OCI-LY3 (cell line): ENCODE results near the gene C1orf122.
"Not testable (repeated sequence)": the region's sequence is repeated elsewhere in the genome, so short reads cannot be mapped to it uniquely, and the experiment has no call there.

ENCODE experiments used
- H2AFZ ChIP-seq: fragments of 200-600, 300-600 bp; shearing (Covaris generic); 2 replicates; pipeline ENCODE4 v1.6.0; 2014; ENCODE audit warnings: antibody characterized with exemption, low read depth, low read length
- H3K27ac ChIP-seq: fragments of 200-600, 300-600 bp; sonication (generic); 2 replicates; pipeline ENCODE4 v1.5.1; 2014; ENCODE audit warnings: mild to moderate bottlenecking, low read length, moderate library complexity, mixed read lengths
- H3K27me3 ChIP-seq: fragments of 200-600, 300-600 bp; sonication (generic); 2 replicates; pipeline ENCODE4 v1.6.1; 2014; ENCODE audit warnings: low read depth, low read length, mixed read lengths
- H3K36me3 ChIP-seq: fragments of 200-600, 300-600 bp; sonication (generic); replicated peaks from 2 replicates; pipeline ENCODE3; 2014; ENCODE audit warnings: low read depth, low read length, mixed read lengths
- H3K4me1 ChIP-seq: fragments of 300-600, 200-600 bp; sonication (generic); 2 replicates; pipeline ENCODE4 v1.6.1; 2014; ENCODE audit warnings: low read length, mixed read lengths
- H3K4me2 ChIP-seq: fragments of 200-600, 300-600 bp; sonication (generic); 2 replicates; pipeline ENCODE4 v1.6.1; 2014; ENCODE audit warnings: low read length, mixed read lengths
- H3K4me3 ChIP-seq: fragments of 300-600, 200-600 bp; sonication (generic); 2 replicates; pipeline ENCODE4 v1.5.1; 2014; ENCODE audit warnings: antibody characterized with exemption, mild to moderate bottlenecking, low read length, moderate library complexity
- H3K79me2 ChIP-seq: fragments of 300-600, 200-600 bp; shearing (Covaris generic); 2 replicates; pipeline ENCODE4 v1.6.1; 2014; ENCODE audit warnings: mild to moderate bottlenecking, low read length, mixed read lengths
- H3K9ac ChIP-seq: fragments of 300-600, 200-600 bp; shearing (Covaris generic); 2 replicates; pipeline ENCODE4 v1.6.0; 2014; ENCODE audit warnings: mild to moderate bottlenecking, low read length, moderate library complexity
- H3K9me3 ChIP-seq: fragments of 200-600, 300-600 bp; shearing (Covaris generic); 2 replicates; pipeline ENCODE4 v1.6.1; 2014; ENCODE audit warnings: low read length, mixed read lengths; ENCODE audit not compliant: insufficient read depth
- H4K20me1 ChIP-seq: fragments of 200-600, 300-600 bp; sonication (generic); 2 replicates; pipeline ENCODE4 v1.6.1; 2016; ENCODE audit warnings: low read length, mixed read lengths; ENCODE audit not compliant: insufficient read depth
- EZH2phosphoT487 ChIP-seq: fragments of 200-600 bp; shearing (Covaris generic); IDR thresholded peaks from 2 replicates; pipeline ENCODE4 v1.6.1; 2018; ENCODE audit warnings: antibody characterized with exemption, mixed run types, low read depth
- TF ChIP-seq, protein P1 (sequence below): fragments of 200-600, 300-600 bp; sonication (generic); IDR thresholded peaks from 2 replicates; pipeline ENCODE4 v1.5.1; 2014; ENCODE audit warnings: antibody characterized with exemption, low read length, low read depth

Gene C1orf122

GRCh38 chr1:37767488-37767887, 40.1 kb upstream of the C1orf122 start:
- no peak overlapping the region for H3K4me3 ChIP-seq
- H3K9me3 ChIP-seq = no peaks in the 10 kb centered on the region
- H4K20me1 ChIP-seq = no peaks in the 10 kb centered on the region
- peaks cover 22% of the 10 kb centered on the region for H3K27me3 ChIP-seq
- H2AFZ ChIP-seq = no peak overlapping the region
- TF ChIP-seq, protein P1, sequence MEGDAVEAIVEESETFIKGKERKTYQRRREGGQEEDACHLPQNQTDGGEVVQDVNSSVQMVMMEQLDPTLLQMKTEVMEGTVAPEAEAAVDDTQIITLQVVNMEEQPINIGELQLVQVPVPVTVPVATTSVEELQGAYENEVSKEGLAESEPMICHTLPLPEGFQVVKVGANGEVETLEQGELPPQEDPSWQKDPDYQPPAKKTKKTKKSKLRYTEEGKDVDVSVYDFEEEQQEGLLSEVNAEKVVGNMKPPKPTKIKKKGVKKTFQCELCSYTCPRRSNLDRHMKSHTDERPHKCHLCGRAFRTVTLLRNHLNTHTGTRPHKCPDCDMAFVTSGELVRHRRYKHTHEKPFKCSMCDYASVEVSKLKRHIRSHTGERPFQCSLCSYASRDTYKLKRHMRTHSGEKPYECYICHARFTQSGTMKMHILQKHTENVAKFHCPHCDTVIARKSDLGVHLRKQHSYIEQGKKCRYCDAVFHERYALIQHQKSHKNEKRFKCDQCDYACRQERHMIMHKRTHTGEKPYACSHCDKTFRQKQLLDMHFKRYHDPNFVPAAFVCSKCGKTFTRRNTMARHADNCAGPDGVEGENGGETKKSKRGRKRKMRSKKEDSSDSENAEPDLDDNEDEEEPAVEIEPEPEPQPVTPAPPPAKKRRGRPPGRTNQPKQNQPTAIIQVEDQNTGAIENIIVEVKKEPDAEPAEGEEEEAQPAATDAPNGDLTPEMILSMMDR = no peak
- TF ChIP-seq EZH2phosphoT487 = no peak
- H3K9ac ChIP-seq = no peak overlapping the region
- H3K4me1 ChIP-seq = peaks cover 6% of the 10 kb centered on the region
- no peak overlapping the region for H3K4me2 ChIP-seq
- H3K36me3 ChIP-seq = no peaks in the 10 kb centered on the region
- no peak overlapping the region for H3K27ac ChIP-seq
- H3K79me2 ChIP-seq = no peaks in the 10 kb centered on the region

GRCh38 chr1:37771440-37771839, 36.1 kb upstream of the C1orf122 start:
- H3K36me3 ChIP-seq, H3K27ac ChIP-seq, H3K4me1 ChIP-seq, H3K9ac ChIP-seq, H2AFZ ChIP-seq, H3K4me2 ChIP-seq, H4K20me1 ChIP-seq, H3K9me3 ChIP-seq, H3K4me3 ChIP-seq, H3K79me2 ChIP-seq: not testable (repeated sequence)
- peaks cover 21% of the 10 kb centered on the region for H3K27me3 ChIP-seq

DNA sequence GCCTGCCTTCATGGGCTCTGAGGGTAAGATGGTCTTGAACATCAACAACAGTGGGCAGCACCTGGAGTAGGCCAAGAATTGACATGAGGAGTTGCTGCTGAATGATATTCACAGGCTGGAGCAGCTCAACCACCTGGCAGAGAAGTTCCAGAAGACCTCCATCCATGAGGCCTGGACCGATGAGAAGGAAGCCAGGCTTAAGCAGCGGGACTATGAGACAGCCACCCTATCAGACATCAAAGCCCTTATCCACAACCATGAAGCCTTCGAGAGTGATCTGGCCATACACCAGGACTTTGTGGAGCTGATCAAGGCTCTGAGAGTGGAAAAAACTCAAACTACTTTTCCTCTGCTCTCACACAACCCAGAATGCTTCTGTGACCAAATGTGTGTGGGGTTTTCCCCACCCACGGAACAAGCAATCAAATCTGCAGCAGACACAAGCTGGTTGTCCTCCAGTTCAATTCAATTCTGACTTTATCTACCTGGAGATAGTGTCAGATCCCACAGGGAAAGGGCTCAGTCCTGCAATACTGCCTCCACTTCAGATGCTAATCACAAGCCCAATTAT, 30.6 kb upstream of the C1orf122 start:
- Histone ChIP-seq H4K20me1 (no peaks in the 10 kb centered on the region), H3K27ac (no peak overlapping the region), H3K9ac (no peak overlapping the region), H2AFZ (no peak overlapping the region), H3K27me3 (no peaks in the 10 kb centered on the region), H3K4me3 (no peak overlapping the region), H3K79me2 (no peaks in the 10 kb centered on the region), H3K4me1 (peaks cover 11% of the 10 kb centered on the region), H3K9me3 (no peaks in the 10 kb centered on the region), H3K36me3 (no peaks in the 10 kb centered on the region), H3K4me2 (no peak overlapping the region)
- TF ChIP-seq, protein P1 = no peak
- no peak for TF ChIP-seq EZH2phosphoT487

- no peaks in the 10 kb centered on the region for H3K79me2 ChIP-seq
- no peak overlapping the region for H3K4me2 ChIP-seq
- no peaks in the 10 kb centered on the region for H3K27me3 ChIP-seq
- H2AFZ ChIP-seq = no peak overlapping the region
- no peak overlapping the region for H3K4me3 ChIP-seq
- H4K20me1 ChIP-seq = no peaks in the 10 kb centered on the region
- H3K9ac ChIP-seq = no peak overlapping the region
- H3K27ac ChIP-seq = no peak overlapping the region
- no peaks in the 10 kb centered on the region for H3K9me3 ChIP-seq
- H3K4me1 ChIP-seq = peaks cover 11% of the 10 kb centered on the region
- TF ChIP-seq EZH2phosphoT487 = no peak
- TF ChIP-seq, protein P1 = no peak
- H3K36me3 ChIP-seq = no peaks in the 10 kb centered on the region
Observed at GRCh38 chr1:37778654-37779053, 28.9 kb upstream of the C1orf122 start.
